ENCODE data around the gene TACR3. TPM values are rescaled to one million over a fixed set of nuclear protein-coding genes. Genes with fewer than 3 reads are reported as not detected.

TACR3 gene
- total and polyA plus RNA-seq, 2 donors (not counting 3 experiments of a cell fraction or from before 2014, with no cell fraction given), result not detected

GRCh38 chr4:103664436-103665075, 55.2 kb downstream of the TACR3 start:
- CTCF ChIA-PET, result interaction anchor here (0.7 to 1.4 kb wide), 2 partner anchors 15 to 44 kb away, joined by 3 read pairs; no protein-coding TSS in a partner anchor
- POLR2A ChIA-PET, result no interaction called here
- H3K79me2 ChIP-seq (ENCODE audit: control insufficient read depth, insufficient read depth, low read length), result no peaks in the 10 kb centered on the region
- intact Hi-C loops (cut with micrococcal nuclease), result no loop called here
- BruUV-seq (replicated peaks), result no TSS peak
- H3K9ac ChIP-seq (replicated peaks; ENCODE audit: extremely low read depth, insufficient read depth, low read length), result no peak overlapping the region
- no peaks in the 10 kb centered on the region for H4K20me1 ChIP-seq (replicated peaks; ENCODE audit: control insufficient read depth, extremely low read depth, insufficient read depth, low read length)
- dilution Hi-C loops (cut with MboI; ENCODE audit: extremely low pct_ligation_motif_present, low sequenced_read_pairs), result no loop called here
- no peak overlapping the region for H3K4me3 ChIP-seq (replicated peaks in 1 of 3; ENCODE audit: insufficient read depth in 1 of 3, low read depth in 1 of 3, low read length in 3 of 3)
- no peaks in the 10 kb centered on the region for H3K4me1 ChIP-seq (ENCODE audit: control insufficient read depth, extremely low read depth, insufficient read depth, low read length)
- no peak overlapping the region for H3K27ac ChIP-seq (ENCODE audit: insufficient read depth, low read depth, low read length)
- no peaks in the 10 kb centered on the region for H3K9me1 ChIP-seq (replicated peaks; ENCODE audit: control insufficient read depth, extremely low read depth, insufficient read depth, low read length)
- H3K27me3 ChIP-seq (ENCODE audit: control insufficient read depth in 2 of 2, insufficient read depth in 2 of 2, low read length in 2 of 2), result no peaks in the 10 kb centered on the region
- FAIRE-seq (no peak), DNase-seq (ENCODE audit: low read depth, low spot score) (no peak)
- H3K36me3 ChIP-seq (ENCODE audit: control insufficient read depth in 2 of 2, extremely low read depth in 1 of 2, insufficient read depth in 2 of 2, low read length in 2 of 2), result no peaks in the 10 kb centered on the region
- no peak for TF ChIP-seq CTCF (IDR thresholded peaks at IDR 0.05; ENCODE audit: extremely low read depth in 1 of 2, insufficient read depth in 1 of 2, low read depth in 1 of 2, low read length in 2 of 2)
- no peak for TF ChIP-seq FOS (IDR thresholded peaks at IDR 0.05; ENCODE audit: borderline replicate concordance, insufficient read depth, low read length)
- TF ChIP-seq MAX (IDR thresholded peaks at IDR 0.05; ENCODE audit: insufficient read depth, insufficient read length), result no peak
- no peak for TF ChIP-seq EZH2 (IDR thresholded peaks at IDR 0.05; ENCODE audit: borderline replicate concordance, low read depth, low read length, severe bottlenecking)
- no peak for TF ChIP-seq GATA2 (IDR thresholded peaks at IDR 0.05; ENCODE audit: insufficient read depth, insufficient read length, low read depth, low read length)
- TF ChIP-seq JUN (IDR thresholded peaks at IDR 0.05; ENCODE audit: borderline replicate concordance, insufficient read depth, insufficient read length, low read depth), result no peak
- no peak for TF ChIP-seq MYC (IDR thresholded peaks at IDR 0.05; ENCODE audit: low read depth, low read length)
- no peak for TF ChIP-seq POLR2AphosphoS5 (IDR thresholded peaks at IDR 0.05; ENCODE audit: insufficient read depth, low read depth, low read length)
- TF ChIP-seq POLR2A (IDR thresholded peaks at IDR 0.05; ENCODE audit: low read depth, low read length), result no peak
- no peak overlapping the region for H2AFZ ChIP-seq (ENCODE audit: low read depth, low read length)
- no peaks in the 10 kb centered on the region for H3K9me3 ChIP-seq (replicated peaks; ENCODE audit: control insufficient read depth, insufficient read depth, low read length)
- H3K4me2 ChIP-seq (ENCODE audit: insufficient read depth, low read length), result no peak overlapping the region
